HepG2 (cell line): ENCODE measurements around the gene IKBKE. TPM values are rescaled to one million over a fixed set of nuclear protein-coding genes. Genes with fewer than 3 reads are reported as not detected.

Source experiments
- ATAC-seq: fragments of 200-7000 bp; cut with Tn5 transposase; 3 replicates; pipeline ENCODE4 v1.9.1; 2020; ENCODE audit warnings: mild to moderate bottlenecking, moderate library complexity
- BruUV-seq: library from RNA; stranded (reverse); fragments of 400-500 nt; replicated peaks from 2 replicates; lab custom pipeline; 2021; lab: Mats Ljungman, UMichigan
- CTCF ChIA-PET: fragments of 300-600 bp; formaldehyde crosslinking; extraction: SDS; loops from one replicate; lab custom pipeline; 2021; ENCODE audit warnings: low total read pairs, inconsistent platforms, low intra/inter-chr PET ratio; lab: Yijun Ruan, JAX
- POLR2A ChIA-PET: fragments of 350-600 bp; sonication (Branson Sonifier 250); formaldehyde crosslinking; loops from one replicate; lab custom pipeline; 2020; ENCODE audit warnings: antibody characterized with exemption, inconsistent platforms; lab: Yijun Ruan, JAX
- DNase-seq: peaks from one replicate; pipeline ENCODE4 v3.0.0-alpha.2; 2015; ENCODE audit warnings: low spot score
- FAIRE-seq: peaks from 3 replicates; lab custom pipeline; 2011; peaks lifted over from hg19 to GRCh38; lab: Jason Lieb, UNC
- H2AFZ ChIP-seq: one replicate; pipeline ENCODE4 v1.6.1; 2011; ENCODE audit warnings: low read length, inconsistent platforms
- H3K27ac ChIP-seq: fragments of 300-600 bp; 3 replicates; pipeline ENCODE4 v1.8.0; 2011; ENCODE audit warnings: mixed run types, mild to moderate bottlenecking, mixed read lengths, low read length, inconsistent platforms; ENCODE audit not compliant: insufficient read depth; ENCODE audit errors: extremely low read length
- H3K27me3 ChIP-seq, 2 experiments: fragments of 200-600 bp in 1 of 2; 2 replicates in 1 of 2; 3 replicates in 1 of 2; pipeline versions ENCODE4 v1.6.0 to v1.8.0; 2011; ENCODE audit warnings: low read length in 2 of 2, mild to moderate bottlenecking in 2 of 2, moderate library complexity in 2 of 2, inconsistent platforms in 1 of 2; ENCODE audit not compliant: insufficient read depth in 2 of 2, control insufficient read depth in 1 of 2
- H3K36me3 ChIP-seq, 2 experiments: fragments of 200-600 bp in 1 of 2; replicated peaks in 1 of 2; 2 replicates in 1 of 2; 3 replicates in 1 of 2; pipeline versions ENCODE4 v1.5.1 to v1.8.0; 2011; ENCODE audit warnings: low read length in 2 of 2, inconsistent platforms in 1 of 2; ENCODE audit not compliant: insufficient read depth in 2 of 2, control insufficient read depth in 1 of 2
- H3K4me1 ChIP-seq: 2 replicates; pipeline ENCODE4 v1.5.1; 2012; ENCODE audit warnings: low read length, inconsistent platforms; ENCODE audit not compliant: insufficient read depth
- H3K4me2 ChIP-seq: 2 replicates; pipeline ENCODE4 v1.6.0; 2011; ENCODE audit warnings: low read depth, low read length, inconsistent platforms
- H3K4me3 ChIP-seq, 3 experiments: fragments of 200-600 bp in 1 of 3; sonication (generic), shearing (Covaris generic) in 1 of 3; replicated peaks in 1 of 3; 2 replicates each; pipeline ENCODE4 v1.5.1; 2011 to 2016; ENCODE audit warnings: low read length in 3 of 3, inconsistent platforms in 2 of 3, low read depth in 2 of 3, mild to moderate bottlenecking in 2 of 3, control low read depth in 1 of 3, mixed read lengths in 1 of 3; ENCODE audit not compliant: insufficient read depth in 1 of 3
- H3K79me2 ChIP-seq: one replicate; pipeline ENCODE4 v1.6.1; 2011; ENCODE audit warnings: low read length, inconsistent platforms; ENCODE audit not compliant: insufficient read depth
- H3K9ac ChIP-seq: 2 replicates; pipeline ENCODE4 v1.6.0; 2011; ENCODE audit warnings: mild to moderate bottlenecking, low read depth, low read length, inconsistent platforms; ENCODE audit not compliant: insufficient read depth
- H3K9me3 ChIP-seq: 2 replicates; pipeline ENCODE4 v1.5.1; 2012; ENCODE audit warnings: mild to moderate bottlenecking, low read length
- H4K20me1 ChIP-seq: 2 replicates; pipeline ENCODE4 v1.6.0; 2011; ENCODE audit warnings: inconsistent platforms, mild to moderate bottlenecking, low read length, moderate library complexity; ENCODE audit not compliant: insufficient read depth
- ADNP ChIP-seq: sonication (generic); formaldehyde crosslinking; IDR thresholded peaks from 2 replicates; pipeline ENCODE4 v1.4.0; 2020; ENCODE audit warnings: missing genetic modification reagents
- ARID2 ChIP-seq: sonication (generic); formaldehyde crosslinking; IDR thresholded peaks from 2 replicates; pipeline ENCODE4 v1.8.1; 2022; ENCODE audit warnings: mild to moderate bottlenecking, missing genetic modification reagents, borderline replicate concordance
- CC2D1A ChIP-seq: sonication (generic); formaldehyde crosslinking; IDR thresholded peaks from 2 replicates; pipeline ENCODE4 v1.8.1; 2023; ENCODE audit warnings: mild to moderate bottlenecking, missing genetic modification reagents
- GTF2F1 ChIP-seq: fragments of 150-350 bp; IDR thresholded peaks from 2 replicates; pipeline ENCODE4 v1.6.1; 2014; ENCODE audit warnings: low read length
- HNRNPL ChIP-seq: fragments of 200-400 bp; formaldehyde crosslinking; IDR thresholded peaks from 2 replicates; pipeline ENCODE4 v1.6.1; 2017; ENCODE audit warnings: mild to moderate bottlenecking, low read depth, low read length
- MIER3 ChIP-seq: IDR thresholded peaks from 2 replicates; pipeline ENCODE4 v1.6.1; 2016; ENCODE audit warnings: missing compliant biosample characterization, borderline replicate concordance
- PAX8 ChIP-seq: sonication (generic); formaldehyde crosslinking; IDR thresholded peaks from 2 replicates; pipeline ENCODE4 v1.8.0; 2022; ENCODE audit warnings: mild to moderate bottlenecking, missing genetic modification reagents, borderline replicate concordance
- RFXANK ChIP-seq: IDR thresholded peaks from 2 replicates; pipeline ENCODE4 v1.6.1; 2016
- SOX5 ChIP-seq: IDR thresholded peaks from 2 replicates; pipeline ENCODE4 v1.6.1; 2016; ENCODE audit warnings: borderline replicate concordance
- ZNF17 ChIP-seq: sonication (generic); formaldehyde crosslinking; IDR thresholded peaks from 2 replicates; pipeline ENCODE4 v1.5.0; 2020; ENCODE audit warnings: mild to moderate bottlenecking, missing genetic modification reagents
- ZNF468 ChIP-seq: sonication (generic); formaldehyde crosslinking; IDR thresholded peaks from 2 replicates; pipeline ENCODE4 v1.8.0; 2022; ENCODE audit warnings: mild to moderate bottlenecking, moderate library complexity, missing genetic modification reagents
- WGBS: methylation state at CpG from one replicate; pipeline ENCODE4 v1.1.6; 2017; ENCODE audit warnings: low lambda C conversion rate; 5-methylcytosine and 5-hydroxymethylcytosine counted together
- in situ Hi-C: cut with HindIII; loops from 2 replicates; pipeline ENCODE4 v1.10.0; 2017; ENCODE audit warnings: low pct_unique_long_range_greater_than_20kb; ENCODE audit not compliant: extremely low pct_ligation_motif_present
- intact Hi-C: fragments of 100-400 bp; cut with micrococcal nuclease; formaldehyde crosslinking; loops from one replicate; pipeline ENCODE4 v1.10.0; 2022; ENCODE audit not compliant: unreplicated experiment
- polyA plus RNA-seq, 8 experiments: library from polyadenylated mRNA; depleted of rRNA in 3 of 8; stranded (reverse) in 7 of 8; unstranded in 1 of 8; fragments of >200 nt; fragmentation: Illumina TruSeq in 4 of 8; extraction: Trizol in 4 of 8; gene quantifications; 2 replicates each; pipeline versions ENCODE4 v1.2.1 to v1.2.3, GENCODE V29; 2011 to 2016; ENCODE audit warnings: low read depth in 4 of 8, missing spikeins in 1 of 8, mixed read lengths in 1 of 8; ENCODE audit not compliant: insufficient read depth in 1 of 8
- total RNA-seq, 5 experiments: library from RNA; depleted of rRNA; stranded (reverse); fragments of >200 nt; fragmentation: Illumina TruSeq; extraction: Trizol; gene quantifications; 2 replicates each; pipeline ENCODE4 v1.2.3, GENCODE V29; 2016; ENCODE audit warnings: low read depth in 1 of 5
- TF ChIP-seq, protein P1 (sequence below): sonication (generic); formaldehyde crosslinking; IDR thresholded peaks from 2 replicates; pipeline ENCODE4 v1.4.0; 2020; ENCODE audit warnings: missing genetic modification reagents

Gene IKBKE
- total and polyA plus RNA-seq, 2 of the 13 experiments (the other 11 are each of a cell fraction or from before 2014, with no cell fraction given), result 4.5 to 5.8 TPM

DNA sequence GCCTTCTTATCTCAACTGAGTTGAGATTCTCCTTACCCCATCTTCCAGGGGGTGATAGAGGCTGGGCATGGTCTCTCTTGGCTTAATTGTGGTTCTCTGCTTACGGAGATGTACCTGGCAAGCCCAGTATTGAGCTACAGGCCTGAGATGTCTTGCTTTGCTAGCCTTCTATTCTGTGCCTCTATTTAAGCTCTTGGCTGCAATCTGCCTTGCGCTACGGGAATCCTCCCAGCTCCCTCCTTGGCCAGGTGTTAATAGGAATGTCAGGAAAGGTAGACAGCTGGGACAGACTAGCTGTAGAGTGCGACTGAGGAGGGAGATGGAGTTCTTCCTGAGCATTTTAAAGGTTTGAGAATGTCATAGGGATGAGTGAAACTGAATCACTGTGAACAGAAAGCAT is 10.6 kb upstream of the IKBKE start:
- ATAC-seq (no peak), DNase-seq (no peak), FAIRE-seq (no peak)
- in situ Hi-C loops, result no loop called here
- Histone ChIP-seq H3K9me3 (no peaks in the 10 kb centered on the region), H3K4me3 (no peak overlapping the region), H4K20me1 (peaks cover 3% of the 10 kb centered on the region; the same call in 1 of the 2 replicates), H3K27me3 (no peaks in the 10 kb centered on the region), H3K27ac (no peak overlapping the region), H3K9ac (no peak overlapping the region), H3K36me3 (peaks cover 11 to 38% of the 10 kb centered on the region in 2 experiments; a peak in 4 of 5 replicates), H3K4me1 (no peaks in the 10 kb centered on the region), H2AFZ (no peak overlapping the region), H3K79me2 (no peaks in the 10 kb centered on the region), H3K4me2 (no peak overlapping the region)
- TF ChIP-seq, protein P1, sequence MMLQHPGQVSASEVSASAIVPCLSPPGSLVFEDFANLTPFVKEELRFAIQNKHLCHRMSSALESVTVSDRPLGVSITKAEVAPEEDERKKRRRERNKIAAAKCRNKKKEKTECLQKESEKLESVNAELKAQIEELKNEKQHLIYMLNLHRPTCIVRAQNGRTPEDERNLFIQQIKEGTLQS (CRISPR knock-in tag), result no peak
- TF ChIP-seq PAX8 (CRISPR knock-in tag) (no peak), SOX5 (no peak), MIER3 (CRISPR knock-in tag) (no peak), GTF2F1 (no peak), RFXANK (CRISPR knock-in tag) (no peak), CC2D1A (CRISPR knock-in tag) (no peak), ZNF468 (no peak), ZNF17 (CRISPR knock-in tag) (no peak), ADNP (no peak), ARID2 (CRISPR knock-in tag) (no peak), HNRNPL (no peak)
- no TSS peak for BruUV-seq
- POLR2A ChIA-PET, result no interaction called here
- 99% methylated on average over 4 of the region's 4 CpGs for WGBS
- intact Hi-C loops, result no loop called here
- CTCF ChIA-PET, result no interaction called here
